Measurements from ENCODE around the gene ANKMY1.

ANKMY1 gene

DNA sequence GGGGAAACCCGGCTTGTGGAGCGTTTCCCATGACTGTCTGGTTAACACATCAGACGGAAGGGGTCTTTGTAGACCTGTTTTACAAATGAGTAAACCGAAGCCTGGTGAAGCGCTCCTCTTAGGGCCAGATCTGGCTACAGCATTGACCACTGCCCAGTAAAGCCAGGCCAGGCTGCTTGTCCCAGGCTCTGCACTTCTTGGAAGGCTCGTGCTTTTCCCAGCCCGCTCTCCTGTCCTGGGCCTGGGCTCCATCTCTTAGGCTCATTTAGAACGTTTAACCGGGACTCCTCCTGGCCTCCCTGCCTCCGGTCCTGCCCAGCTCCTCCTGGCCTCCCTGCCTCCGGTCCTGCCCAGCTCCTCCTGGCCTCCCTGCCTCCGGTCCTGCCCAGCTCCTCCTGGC lies 117.5 kb downstream of the ANKMY1 start:
- H3K4me2 ChIP-seq (ENCODE audit: low read length) = no peak overlapping the region
- TF ChIP-seq, protein P1, sequence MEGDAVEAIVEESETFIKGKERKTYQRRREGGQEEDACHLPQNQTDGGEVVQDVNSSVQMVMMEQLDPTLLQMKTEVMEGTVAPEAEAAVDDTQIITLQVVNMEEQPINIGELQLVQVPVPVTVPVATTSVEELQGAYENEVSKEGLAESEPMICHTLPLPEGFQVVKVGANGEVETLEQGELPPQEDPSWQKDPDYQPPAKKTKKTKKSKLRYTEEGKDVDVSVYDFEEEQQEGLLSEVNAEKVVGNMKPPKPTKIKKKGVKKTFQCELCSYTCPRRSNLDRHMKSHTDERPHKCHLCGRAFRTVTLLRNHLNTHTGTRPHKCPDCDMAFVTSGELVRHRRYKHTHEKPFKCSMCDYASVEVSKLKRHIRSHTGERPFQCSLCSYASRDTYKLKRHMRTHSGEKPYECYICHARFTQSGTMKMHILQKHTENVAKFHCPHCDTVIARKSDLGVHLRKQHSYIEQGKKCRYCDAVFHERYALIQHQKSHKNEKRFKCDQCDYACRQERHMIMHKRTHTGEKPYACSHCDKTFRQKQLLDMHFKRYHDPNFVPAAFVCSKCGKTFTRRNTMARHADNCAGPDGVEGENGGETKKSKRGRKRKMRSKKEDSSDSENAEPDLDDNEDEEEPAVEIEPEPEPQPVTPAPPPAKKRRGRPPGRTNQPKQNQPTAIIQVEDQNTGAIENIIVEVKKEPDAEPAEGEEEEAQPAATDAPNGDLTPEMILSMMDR (IDR thresholded peaks at IDR 0.05) = no peak
- peaks cover 4% of the 10 kb centered on the region for H3K4me1 ChIP-seq
- no peak overlapping the region for H3K4me3 ChIP-seq (ENCODE audit: low read depth, low read length)
- H3K9me3 ChIP-seq (ENCODE audit: control insufficient read depth, low read length) = no peaks in the 10 kb centered on the region
- no peaks in the 10 kb centered on the region for H3K27me3 ChIP-seq (ENCODE audit: control insufficient read depth, insufficient read depth, low read length)
- no peaks in the 10 kb centered on the region for H3K36me3 ChIP-seq (ENCODE audit: control insufficient read depth, insufficient read depth, low read length)
- H3K9ac ChIP-seq = no peak overlapping the region
- H3K79me2 ChIP-seq = peaks cover 41% of the 10 kb centered on the region
- H2AFZ ChIP-seq = no peak overlapping the region
- H3K27ac ChIP-seq = no peak overlapping the region

DNA sequence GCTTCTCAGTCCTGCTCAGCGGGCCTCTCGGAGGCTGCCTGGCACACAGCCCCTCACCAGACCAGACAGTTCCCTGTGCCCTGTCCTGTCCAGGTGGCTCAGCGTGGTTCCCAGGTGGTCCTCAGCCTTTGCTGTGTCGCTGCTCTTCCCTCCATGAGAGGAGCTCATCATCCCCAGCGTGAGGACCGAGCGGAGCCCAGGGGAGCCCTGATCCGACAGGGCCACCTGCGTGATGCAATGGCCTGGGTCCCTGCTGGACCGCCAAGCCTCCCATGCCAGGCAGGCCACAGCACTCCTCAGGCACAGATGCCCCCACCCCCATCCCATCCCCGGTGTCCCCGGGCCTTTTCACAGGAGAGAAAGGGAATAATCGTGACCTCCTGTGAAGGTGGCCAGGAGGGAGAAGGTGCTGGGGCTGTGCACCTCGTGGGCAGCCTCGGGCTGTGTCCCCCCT lies 118.1 kb downstream of the ANKMY1 start:
- H3K9me3 ChIP-seq (ENCODE audit: control insufficient read depth, low read length) = no peaks in the 10 kb centered on the region
- no peaks in the 10 kb centered on the region for H3K36me3 ChIP-seq (ENCODE audit: control insufficient read depth, insufficient read depth, low read length)
- peaks cover 4% of the 10 kb centered on the region for H3K4me1 ChIP-seq
- TF ChIP-seq, protein P1 (IDR thresholded peaks at IDR 0.05) = no peak
- H3K79me2 ChIP-seq = peaks cover 41% of the 10 kb centered on the region
- H3K4me2 ChIP-seq (ENCODE audit: low read length) = no peak overlapping the region
- H3K27me3 ChIP-seq (ENCODE audit: control insufficient read depth, insufficient read depth, low read length) = no peaks in the 10 kb centered on the region
- no peak overlapping the region for H3K27ac ChIP-seq
- no peak overlapping the region for H3K4me3 ChIP-seq (ENCODE audit: low read depth, low read length)
- no peak overlapping the region for H2AFZ ChIP-seq
- H3K9ac ChIP-seq = no peak overlapping the region

DNA sequence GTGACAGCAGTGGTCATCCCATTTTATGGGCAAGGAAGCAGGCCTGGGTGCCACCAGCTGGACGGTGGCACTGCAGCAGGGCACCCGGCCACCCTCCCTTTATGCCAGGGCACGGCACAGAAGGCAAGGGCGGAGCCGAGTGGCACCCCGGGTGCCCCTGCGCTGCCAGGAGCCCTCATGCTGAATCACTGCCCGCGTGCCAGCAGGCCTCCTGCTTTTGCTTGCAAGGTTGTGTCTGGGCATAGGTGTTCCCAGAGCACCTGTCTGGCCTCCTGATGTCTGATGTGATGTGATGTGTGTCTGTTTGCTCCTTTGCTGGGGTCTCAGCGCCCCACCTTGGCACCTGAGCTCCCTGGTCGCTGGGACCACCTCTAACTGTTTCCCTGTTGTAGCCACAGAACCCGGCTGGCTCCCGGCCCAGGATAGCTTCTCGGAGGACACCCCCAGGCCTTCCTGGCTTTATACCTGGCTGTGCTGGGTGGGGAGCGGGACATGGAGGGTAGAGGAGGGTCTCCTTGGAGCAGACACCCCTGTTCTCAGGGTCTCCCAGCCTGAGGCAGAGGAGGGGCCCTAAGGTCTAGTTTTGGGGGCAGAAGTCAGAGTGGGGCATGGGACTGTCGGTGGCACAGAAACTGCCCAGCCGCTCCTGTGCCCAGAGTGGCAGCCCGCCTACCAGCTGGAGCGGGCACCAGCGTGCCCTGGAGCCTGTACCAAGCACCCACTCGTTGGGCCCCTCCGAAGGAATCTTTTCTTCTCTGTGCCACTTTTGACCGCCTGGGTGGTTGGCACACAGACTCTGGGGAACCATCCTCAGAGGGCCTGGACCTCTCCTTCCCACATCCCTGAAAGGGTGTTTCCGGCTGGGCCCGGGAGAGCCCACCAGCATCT lies 118.7 kb downstream of the ANKMY1 start:
- no peaks in the 10 kb centered on the region for H3K27me3 ChIP-seq (ENCODE audit: control insufficient read depth, insufficient read depth, low read length)
- no peak overlapping the region for H2AFZ ChIP-seq
- peaks cover 4% of the 10 kb centered on the region for H3K4me1 ChIP-seq
- H3K36me3 ChIP-seq (ENCODE audit: control insufficient read depth, insufficient read depth, low read length) = no peaks in the 10 kb centered on the region
- H3K9me3 ChIP-seq (ENCODE audit: control insufficient read depth, low read length) = no peaks in the 10 kb centered on the region
- TF ChIP-seq, protein P1 (IDR thresholded peaks at IDR 0.05) = no peak
- H3K79me2 ChIP-seq = peaks cover 41% of the 10 kb centered on the region
- H3K4me2 ChIP-seq (ENCODE audit: low read length) = no peak overlapping the region
- no peak overlapping the region for H3K27ac ChIP-seq
- no peak overlapping the region for H3K9ac ChIP-seq
- no peak overlapping the region for H3K4me3 ChIP-seq (ENCODE audit: low read depth, low read length)

DNA sequence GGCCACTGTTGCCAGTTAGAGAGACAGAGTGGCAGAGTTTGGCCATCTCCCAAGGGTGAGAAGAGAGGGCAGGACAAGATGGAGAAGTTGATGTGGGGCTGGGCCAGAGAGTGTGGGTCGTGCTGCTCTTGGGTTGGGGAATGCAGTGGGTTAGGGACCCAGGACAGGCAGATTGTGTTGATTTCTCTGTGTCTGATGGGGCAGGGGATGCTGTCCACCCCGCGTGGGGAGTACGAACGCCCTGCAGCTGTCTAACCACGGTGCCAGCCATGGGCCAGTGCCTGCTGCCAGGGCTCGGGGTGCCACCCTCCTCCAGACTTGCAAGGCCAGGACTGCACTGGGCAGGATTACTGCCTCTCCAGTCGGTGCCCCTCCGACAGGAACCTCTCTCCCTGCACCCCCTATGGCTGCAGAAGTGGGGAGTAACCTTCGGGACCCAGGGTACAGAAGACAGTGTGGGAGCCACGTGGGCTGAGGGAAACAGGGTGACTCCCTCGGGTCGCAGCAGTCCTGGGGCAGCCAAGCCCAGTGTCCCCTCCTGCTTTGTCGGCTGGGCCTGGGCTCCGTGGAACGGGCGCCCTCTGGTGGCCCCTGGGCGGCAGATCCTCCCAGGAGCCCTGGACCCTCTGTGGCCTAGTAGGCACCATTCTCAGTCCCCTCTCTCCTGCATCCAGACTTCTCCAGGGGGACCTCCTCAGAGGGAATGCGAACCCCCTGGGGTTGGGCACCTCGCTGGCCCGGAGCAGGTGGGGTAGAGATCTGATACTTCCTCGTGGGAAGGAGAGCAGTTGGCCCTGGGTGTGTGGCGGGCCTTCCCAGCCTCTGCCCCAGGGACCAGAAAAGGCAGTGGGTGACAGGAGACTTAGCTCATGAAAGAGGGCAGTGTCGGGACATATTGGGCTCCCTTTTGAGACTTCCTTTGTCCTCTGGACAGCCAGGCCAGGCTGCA lies 119.7 kb downstream of the ANKMY1 start:
- TF ChIP-seq, protein P1 (IDR thresholded peaks at IDR 0.05) = peak; percentile 98
- Histone ChIP-seq H3K79me2 (peaks cover 41% of the 10 kb centered on the region), H3K9ac (no peak overlapping the region), H3K4me2 (ENCODE audit: low read length) (no peak overlapping the region), H3K36me3 (ENCODE audit: control insufficient read depth, insufficient read depth, low read length) (no peaks in the 10 kb centered on the region), H2AFZ (no peak overlapping the region), H3K9me3 (ENCODE audit: control insufficient read depth, low read length) (no peaks in the 10 kb centered on the region), H3K4me3 (ENCODE audit: low read depth, low read length) (no peak overlapping the region), H3K27me3 (ENCODE audit: control insufficient read depth, insufficient read depth, low read length) (no peaks in the 10 kb centered on the region), H3K27ac (no peak overlapping the region), H3K4me1 (peaks cover 4% of the 10 kb centered on the region)

Measured in parathyroid adenoma (tissue), 2 donors.